IMR-90 (cell line): ENCODE results near the gene DMXL2. TPM values are rescaled to one million over a fixed set of nuclear protein-coding genes. Genes with fewer than 3 reads are reported as not detected.

Source experiments
- ATAC-seq: fragments of 200-7000 bp; cut with Tn5 transposase; 2 replicates; pipeline ENCODE4 v1.9.1; 2020; ENCODE audit warnings: low read depth, mild to moderate bottlenecking, moderate library complexity
- BruUV-seq: library from RNA; stranded (reverse); fragments of 400-500 nt; replicated peaks from 2 replicates; lab custom pipeline; 2021; lab: Mats Ljungman, UMichigan
- CTCF ChIA-PET: fragments of 300-600 bp; formaldehyde crosslinking; extraction: SDS; loops from one replicate; lab custom pipeline; 2021; ENCODE audit warnings: antibody characterized with exemption; lab: Yijun Ruan, JAX
- POLR2A ChIA-PET: fragments of 300-600 bp; sonication (Branson Sonifier 250); formaldehyde crosslinking; loops from one replicate; lab custom pipeline; 2022; ENCODE audit warnings: antibody characterized with exemption; ENCODE audit not compliant: unreplicated experiment; lab: Charles Lee
- DNase-seq: peaks from one replicate; pipeline ENCODE4 v3.0.0; 2013
- H2AFZ ChIP-seq: replicated peaks from 2 replicates; pipeline ENCODE3; 2013; ENCODE audit warnings: low read length, mild to moderate bottlenecking; ENCODE audit not compliant: poor library complexity
- H2AK5ac ChIP-seq: 2 replicates; pipeline ENCODE4 v1.6.1; 2013; ENCODE audit warnings: low read depth, low read length, inconsistent platforms
- H2AK9ac ChIP-seq: replicated peaks from 2 replicates; pipeline ENCODE3; 2013; ENCODE audit warnings: mild to moderate bottlenecking, low read depth, low read length, moderate library complexity; ENCODE audit not compliant: poor library complexity
- H2BK120ac ChIP-seq: 2 replicates; pipeline ENCODE4 v1.6.1; 2013; ENCODE audit warnings: low read depth, low read length, inconsistent platforms
- H2BK15ac ChIP-seq: 3 replicates; pipeline ENCODE4 v1.6.1; 2013; ENCODE audit warnings: low read depth, low read length, inconsistent platforms
- H2BK20ac ChIP-seq: 2 replicates; pipeline ENCODE4 v1.6.1; 2013; ENCODE audit warnings: low read depth, mild to moderate bottlenecking, inconsistent platforms, low read length, moderate library complexity
- H2BK5ac ChIP-seq: 2 replicates; pipeline ENCODE4 v1.6.1; 2013; ENCODE audit warnings: mild to moderate bottlenecking, low read depth, low read length, inconsistent platforms; ENCODE audit not compliant: poor library complexity, severe bottlenecking
- H3K14ac ChIP-seq: replicated peaks from 2 replicates; pipeline ENCODE4 v1.6.1; 2013; ENCODE audit warnings: low read depth, low read length, inconsistent platforms
- H3K18ac ChIP-seq: 2 replicates; pipeline ENCODE4 v1.6.1; 2013; ENCODE audit warnings: low read depth, low read length, control low read depth
- H3K23ac ChIP-seq: 2 replicates; pipeline ENCODE4 v1.6.1; 2013; ENCODE audit warnings: low read depth, low read length, inconsistent platforms
- H3K27ac ChIP-seq: 2 replicates; pipeline ENCODE4 v1.5.1; 2013; ENCODE audit warnings: mild to moderate bottlenecking, control low read depth, low read length; ENCODE audit not compliant: insufficient read depth
- H3K27me3 ChIP-seq: 2 replicates; pipeline ENCODE4 v1.6.1; 2013; ENCODE audit warnings: low read length; ENCODE audit not compliant: control insufficient read depth, insufficient read depth
- H3K36me3 ChIP-seq: 2 replicates; pipeline ENCODE4 v1.6.1; 2013; ENCODE audit warnings: low read length, mixed read lengths; ENCODE audit not compliant: control insufficient read depth, insufficient read depth
- H3K4ac ChIP-seq: 2 replicates; pipeline ENCODE4 v1.6.1; 2013; ENCODE audit warnings: low read depth, low read length, inconsistent platforms
- H3K4me1 ChIP-seq: 2 replicates; pipeline ENCODE4 v1.6.1; 2013; ENCODE audit warnings: low read length, mixed read lengths; ENCODE audit not compliant: control insufficient read depth, insufficient read depth
- H3K4me2 ChIP-seq: 2 replicates; pipeline ENCODE4 v1.6.1; 2013; ENCODE audit warnings: low read depth, mild to moderate bottlenecking, control low read depth, low read length, moderate library complexity
- H3K4me3 ChIP-seq: 2 replicates; pipeline ENCODE4 v1.5.1; 2013; ENCODE audit warnings: low read depth, mild to moderate bottlenecking, control low read depth, low read length, moderate library complexity; ENCODE audit not compliant: insufficient read depth
- H3K56ac ChIP-seq: 2 replicates; pipeline ENCODE4 v1.6.1; 2013; ENCODE audit warnings: low read length, inconsistent platforms; ENCODE audit not compliant: insufficient read depth; ENCODE audit errors: extremely low read depth
- H3K79me1 ChIP-seq, 2 experiments: 2 replicates each; pipeline ENCODE4 v1.6.1; 2013; ENCODE audit warnings: low read length in 2 of 2, inconsistent platforms in 1 of 2, low read depth in 1 of 2
- H3K9ac ChIP-seq: 2 replicates; pipeline ENCODE4 v1.6.1; 2013; ENCODE audit warnings: low read depth, low read length, control low read depth
- H3K9me1 ChIP-seq: 2 replicates; pipeline ENCODE4 v1.6.1; 2013; ENCODE audit warnings: low read length, inconsistent platforms; ENCODE audit not compliant: insufficient read depth
- H3K9me3 ChIP-seq: 2 replicates; pipeline ENCODE4 v1.6.1; 2013; ENCODE audit warnings: low read length; ENCODE audit not compliant: control insufficient read depth, insufficient read depth
- H4K20me1 ChIP-seq: 2 replicates; pipeline ENCODE4 v1.6.1; 2013; ENCODE audit warnings: low read length, inconsistent platforms; ENCODE audit not compliant: insufficient read depth
- H4K5ac ChIP-seq: 2 replicates; pipeline ENCODE4 v1.6.1; 2013; ENCODE audit warnings: mild to moderate bottlenecking, low read depth, low read length, control low read depth
- H4K8ac ChIP-seq, 2 experiments: 2 replicates each; pipeline ENCODE4 v1.6.1; 2013; ENCODE audit warnings: low read depth in 2 of 2, low read length in 2 of 2, control low read depth in 1 of 2, inconsistent platforms in 1 of 2
- H4K91ac ChIP-seq: 2 replicates; pipeline ENCODE4 v1.6.1; 2013; ENCODE audit warnings: low read depth, low read length, inconsistent platforms; ENCODE audit not compliant: insufficient read depth
- BHLHE40 ChIP-seq: fragments of 150-350 bp; IDR thresholded peaks from 2 replicates; pipeline ENCODE4 v1.6.1; 2016; ENCODE audit warnings: mild to moderate bottlenecking, low read depth, low read length
- CEBPB ChIP-seq: IDR thresholded peaks from 2 replicates; pipeline ENCODE4 v1.6.1; 2012; ENCODE audit warnings: low read depth, low read length, improper control_type of control experiment
- CHD1 ChIP-seq: IDR thresholded peaks from 2 replicates; pipeline ENCODE4 v1.6.1; 2012; ENCODE audit warnings: low read depth, low read length, improper control_type of control experiment
- FOS ChIP-seq: fragments of 150-350 bp; IDR thresholded peaks from 2 replicates; pipeline ENCODE4 v1.6.1; 2016; ENCODE audit warnings: low read depth, low read length
- MAFK ChIP-seq: IDR thresholded peaks from 2 replicates; pipeline ENCODE4 v1.6.1; 2012; ENCODE audit warnings: low read depth, low read length, improper control_type of control experiment
- MAZ ChIP-seq: IDR thresholded peaks from 2 replicates; pipeline ENCODE4 v1.6.1; 2012; ENCODE audit warnings: low read depth, mild to moderate bottlenecking, low read length, improper control_type of control experiment, moderate library complexity, borderline replicate concordance
- MXI1 ChIP-seq: IDR thresholded peaks from 2 replicates; pipeline ENCODE4 v1.6.1; 2012; ENCODE audit warnings: low read depth, mild to moderate bottlenecking, low read length, moderate library complexity, borderline replicate concordance
- NFE2L2 ChIP-seq: fragments of 150-350 bp; IDR thresholded peaks from 2 replicates; pipeline ENCODE4 v1.6.1; 2016; ENCODE audit warnings: low read depth, mild to moderate bottlenecking, low read length
- RAD21 ChIP-seq: IDR thresholded peaks from 2 replicates; pipeline ENCODE4 v1.6.1; 2012; ENCODE audit warnings: low read length, improper control_type of control experiment
- RCOR1 ChIP-seq: IDR thresholded peaks from 2 replicates; pipeline ENCODE4 v1.6.1; 2012; ENCODE audit warnings: mild to moderate bottlenecking, low read length, improper control_type of control experiment; ENCODE audit not compliant: insufficient replicate concordance
- RFX5 ChIP-seq: IDR thresholded peaks from 2 replicates; pipeline ENCODE4 v1.8.0; 2012; ENCODE audit warnings: low read depth, mild to moderate bottlenecking, low read length, moderate library complexity
- SMC3 ChIP-seq: fragments of 150-350 bp; IDR thresholded peaks from 2 replicates; pipeline ENCODE4 v1.6.1; 2016; ENCODE audit warnings: low read depth, mild to moderate bottlenecking, antibody characterized with exemption, low read length, moderate library complexity
- WGBS, 2 experiments: methylation state at CpG; one replicate each; pipeline versions ENCODE4 v1.1.5 to v1.1.7; 2013; ENCODE audit warnings: missing lambda C conversion rate in 2 of 2; ENCODE audit not compliant: insufficient read length in 1 of 2; ENCODE audit errors: extremely low coverage in 2 of 2; 5-methylcytosine and 5-hydroxymethylcytosine counted together
- dilution Hi-C: fragments of 300-500 bp; cut with HindIII; formaldehyde crosslinking; loops from one replicate; pipeline ENCODE4 v1.14.3; 2018; ENCODE audit warnings: low sequenced_read_pairs; ENCODE audit not compliant: unreplicated experiment
- in situ Hi-C: fragments of 300-500 bp; cut with MboI; formaldehyde crosslinking; loops from 3 replicates; pipeline ENCODE4 v1.14.3; 2019; ENCODE audit warnings: low sequenced_read_pairs, inconsistent platforms, mixed read lengths
- intact Hi-C: fragments of 100-400 bp; cut with micrococcal nuclease; formaldehyde crosslinking; loops from 2 replicates; pipeline ENCODE4 v1.10.0; 2022
- polyA plus RNA-seq, 3 experiments: library from polyadenylated mRNA; depleted of rRNA; stranded (reverse); fragments of >200 nt; gene quantifications; 2 replicates each; pipeline ENCODE4 v1.2.3, GENCODE V29; 2012; ENCODE audit warnings: low replicate concordance in 1 of 3
- total RNA-seq: library from RNA; depleted of rRNA; stranded (reverse); fragments of >200 nt; gene quantifications from 2 replicates; pipeline ENCODE4 v1.2.3, GENCODE V29; 2012
- TF ChIP-seq, protein P1 (sequence below): conservative IDR thresholded peaks from 2 replicates; pipeline ENCODE4 v1.5.1; 2012; ENCODE audit warnings: mild to moderate bottlenecking, low read depth, low read length, improper control_type of control experiment
- TF ChIP-seq, protein P2 (sequence below): fragments of 150-350 bp; IDR thresholded peaks from 2 replicates; pipeline ENCODE4 v1.6.1; 2016; ENCODE audit warnings: low read depth, mild to moderate bottlenecking, low read length, moderate library complexity, borderline replicate concordance
- TF ChIP-seq, protein P3 (sequence below): fragments of 150-350 bp; IDR thresholded peaks from 2 replicates; pipeline ENCODE4 v1.6.1; 2017; ENCODE audit warnings: mild to moderate bottlenecking, antibody characterized with exemption, low read length, low read depth

DMXL2 gene
- total and polyA plus RNA-seq, 2 of the 4 experiments (the other 2 are of a cell fraction): 9.7 to 21.9 TPM

GRCh38 chr15:51447855-51448621 lies 174.5 kb downstream of the DMXL2 start:
- no peak overlapping the region for H4K5ac ChIP-seq
- H3K4me2 ChIP-seq: no peak overlapping the region
- POLR2A ChIA-PET: no interaction called here
- TSS peak; percentile 96 for BruUV-seq
- no peaks in the 10 kb centered on the region for H3K79me1 ChIP-seq
- H3K4me3 ChIP-seq: no peak overlapping the region
- no peak overlapping the region for H2AFZ ChIP-seq
- no CpG with 5 or more reads among the region's 4 CpGs for WGBS, 2 experiments
- dilution Hi-C loops: no loop called here
- 0 out of 2 replicates have a peak, but pooled peaks cover 3% of the 10 kb centered on the region for H3K36me3 ChIP-seq
- no peak overlapping the region; the same call in 1 of the 2 replicates for H3K23ac ChIP-seq
- H3K9me1 ChIP-seq: peaks cover 2% of the 10 kb centered on the region
- H3K27ac ChIP-seq: no peak overlapping the region
- no peak overlapping the region for H3K9ac ChIP-seq
- no peak overlapping the region for H3K18ac ChIP-seq
- no peaks in the 10 kb centered on the region for H3K9me3 ChIP-seq
- no peak overlapping the region for H2BK120ac ChIP-seq
- no peak overlapping the region for H2AK5ac ChIP-seq
- CTCF ChIA-PET: no interaction called here
- H3K4me1 ChIP-seq: 0 out of 2 replicates have a peak, but pooled peaks cover 2% of the 10 kb centered on the region
- no peaks in the 10 kb centered on the region for H3K27me3 ChIP-seq
- no peak for DNase-seq
- H2AK9ac ChIP-seq: no peak overlapping the region
- H3K14ac ChIP-seq: no peak overlapping the region
- ATAC-seq: peak; percentile 65
- H2BK20ac ChIP-seq: no peak overlapping the region
- H4K91ac ChIP-seq: no peak overlapping the region
- H4K8ac ChIP-seq: no peak overlapping the region
- intact Hi-C loops: no loop called here
- no peak overlapping the region for H2BK15ac ChIP-seq
- no peaks in the 10 kb centered on the region for H4K20me1 ChIP-seq
- no peak overlapping the region for H3K4ac ChIP-seq
- H3K56ac ChIP-seq: no peak overlapping the region
- no peak overlapping the region for H2BK5ac ChIP-seq
- in situ Hi-C loops: no loop called here
- TF ChIP-seq CHD1 (no peak), MAZ (no peak), BHLHE40 (no peak), MAFK (no peak), FOS (no peak), NFE2L2 (no peak), SMC3 (no peak), CEBPB (no peak), RCOR1 (no peak), RAD21 (no peak), RFX5 (no peak), MXI1 (no peak)
- TF ChIP-seq, protein P1, sequence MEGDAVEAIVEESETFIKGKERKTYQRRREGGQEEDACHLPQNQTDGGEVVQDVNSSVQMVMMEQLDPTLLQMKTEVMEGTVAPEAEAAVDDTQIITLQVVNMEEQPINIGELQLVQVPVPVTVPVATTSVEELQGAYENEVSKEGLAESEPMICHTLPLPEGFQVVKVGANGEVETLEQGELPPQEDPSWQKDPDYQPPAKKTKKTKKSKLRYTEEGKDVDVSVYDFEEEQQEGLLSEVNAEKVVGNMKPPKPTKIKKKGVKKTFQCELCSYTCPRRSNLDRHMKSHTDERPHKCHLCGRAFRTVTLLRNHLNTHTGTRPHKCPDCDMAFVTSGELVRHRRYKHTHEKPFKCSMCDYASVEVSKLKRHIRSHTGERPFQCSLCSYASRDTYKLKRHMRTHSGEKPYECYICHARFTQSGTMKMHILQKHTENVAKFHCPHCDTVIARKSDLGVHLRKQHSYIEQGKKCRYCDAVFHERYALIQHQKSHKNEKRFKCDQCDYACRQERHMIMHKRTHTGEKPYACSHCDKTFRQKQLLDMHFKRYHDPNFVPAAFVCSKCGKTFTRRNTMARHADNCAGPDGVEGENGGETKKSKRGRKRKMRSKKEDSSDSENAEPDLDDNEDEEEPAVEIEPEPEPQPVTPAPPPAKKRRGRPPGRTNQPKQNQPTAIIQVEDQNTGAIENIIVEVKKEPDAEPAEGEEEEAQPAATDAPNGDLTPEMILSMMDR: no peak
- TF ChIP-seq, protein P2, sequence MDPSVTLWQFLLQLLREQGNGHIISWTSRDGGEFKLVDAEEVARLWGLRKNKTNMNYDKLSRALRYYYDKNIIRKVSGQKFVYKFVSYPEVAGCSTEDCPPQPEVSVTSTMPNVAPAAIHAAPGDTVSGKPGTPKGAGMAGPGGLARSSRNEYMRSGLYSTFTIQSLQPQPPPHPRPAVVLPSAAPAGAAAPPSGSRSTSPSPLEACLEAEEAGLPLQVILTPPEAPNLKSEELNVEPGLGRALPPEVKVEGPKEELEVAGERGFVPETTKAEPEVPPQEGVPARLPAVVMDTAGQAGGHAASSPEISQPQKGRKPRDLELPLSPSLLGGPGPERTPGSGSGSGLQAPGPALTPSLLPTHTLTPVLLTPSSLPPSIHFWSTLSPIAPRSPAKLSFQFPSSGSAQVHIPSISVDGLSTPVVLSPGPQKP: no peak
- TF ChIP-seq, protein P3, sequence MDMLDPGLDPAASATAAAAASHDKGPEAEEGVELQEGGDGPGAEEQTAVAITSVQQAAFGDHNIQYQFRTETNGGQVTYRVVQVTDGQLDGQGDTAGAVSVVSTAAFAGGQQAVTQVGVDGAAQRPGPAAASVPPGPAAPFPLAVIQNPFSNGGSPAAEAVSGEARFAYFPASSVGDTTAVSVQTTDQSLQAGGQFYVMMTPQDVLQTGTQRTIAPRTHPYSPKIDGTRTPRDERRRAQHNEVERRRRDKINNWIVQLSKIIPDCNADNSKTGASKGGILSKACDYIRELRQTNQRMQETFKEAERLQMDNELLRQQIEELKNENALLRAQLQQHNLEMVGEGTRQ: no peak
